HG03066 (cell line): ENCODE results near the gene FKBP10.
"Not testable (repeated sequence)": the region's sequence is repeated elsewhere in the genome, so short reads cannot be mapped to it uniquely, and the experiment has no call there.

ENCODE experiments used
- ATAC-seq: cut with Tn5 transposase; IDR thresholded peaks from one replicate; pipeline ENCODE4 v1.9.1; 2021; ENCODE audit warnings: low read depth; ENCODE audit not compliant: unreplicated experiment

The FKBP10 gene

GRCh38 chr17:41812381-41813151 lies at the start of gene FKBP10:
Gene FKBP10 (plus strand): TSS chr17:41813004. CDS start chr17:41813035, 31 bp downstream.
- no peak for ATAC-seq

- no peak for ATAC-seq
These were observed 49.5 kb upstream of the FKBP10 start for GRCh38 chr17:41763327-41763726.

DNA sequence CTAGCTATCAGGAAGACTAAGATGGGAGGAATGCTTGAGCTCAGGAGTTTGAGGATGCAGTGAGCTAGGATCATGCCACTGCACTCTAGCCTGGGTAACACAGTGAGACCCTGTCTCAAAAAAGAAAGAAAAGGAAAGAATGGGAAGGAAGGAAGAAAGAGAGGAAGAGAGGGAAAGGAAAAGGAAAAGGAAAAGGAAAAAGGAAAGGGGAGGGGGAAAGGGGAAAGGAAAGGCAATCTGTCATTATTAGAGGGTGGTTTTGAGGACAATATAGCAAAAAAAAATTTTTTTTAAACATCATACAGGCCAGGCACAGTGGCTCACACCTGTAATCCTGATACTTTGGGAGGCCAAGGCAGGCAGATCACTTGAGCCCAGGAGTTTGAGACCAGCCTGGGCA lies 46.7 kb upstream of the FKBP10 start:
- no peak for ATAC-seq

DNA sequence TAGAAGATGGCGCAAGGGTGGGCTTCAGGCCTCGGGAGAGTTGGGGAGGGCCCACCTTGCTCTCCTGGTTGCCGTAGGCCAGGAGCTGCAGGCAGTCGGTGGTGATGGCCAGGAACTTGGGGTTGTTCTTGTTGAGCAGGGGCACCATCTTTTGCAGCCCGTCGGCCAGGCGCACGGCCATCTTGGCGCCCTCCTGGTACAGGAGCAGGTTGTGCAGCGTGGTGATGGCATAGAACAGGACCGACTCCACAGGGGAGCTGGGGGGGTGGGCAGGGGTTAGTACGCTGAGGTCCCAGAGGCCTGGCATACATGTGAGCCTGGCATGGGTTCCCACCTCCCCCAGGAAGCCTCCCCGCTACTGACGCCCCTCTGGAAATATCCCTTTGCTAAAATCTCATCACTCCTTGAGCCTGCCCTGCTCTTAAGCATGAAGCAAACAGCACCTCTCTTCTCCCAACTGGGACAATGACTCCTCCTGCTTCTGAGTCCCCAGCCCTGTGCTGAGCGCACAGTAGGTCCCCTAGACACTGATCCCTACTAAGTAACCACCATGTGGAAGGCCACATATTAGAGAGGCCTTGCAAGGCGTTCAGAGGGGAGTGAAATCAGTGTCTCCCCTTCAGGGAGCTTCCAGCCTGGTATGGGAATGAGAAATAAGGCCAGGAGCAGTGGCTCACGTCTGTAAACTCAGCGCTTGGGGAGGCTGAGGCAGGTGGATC lies 45.3 kb upstream of the FKBP10 start:
- ATAC-seq = no peak

DNA sequence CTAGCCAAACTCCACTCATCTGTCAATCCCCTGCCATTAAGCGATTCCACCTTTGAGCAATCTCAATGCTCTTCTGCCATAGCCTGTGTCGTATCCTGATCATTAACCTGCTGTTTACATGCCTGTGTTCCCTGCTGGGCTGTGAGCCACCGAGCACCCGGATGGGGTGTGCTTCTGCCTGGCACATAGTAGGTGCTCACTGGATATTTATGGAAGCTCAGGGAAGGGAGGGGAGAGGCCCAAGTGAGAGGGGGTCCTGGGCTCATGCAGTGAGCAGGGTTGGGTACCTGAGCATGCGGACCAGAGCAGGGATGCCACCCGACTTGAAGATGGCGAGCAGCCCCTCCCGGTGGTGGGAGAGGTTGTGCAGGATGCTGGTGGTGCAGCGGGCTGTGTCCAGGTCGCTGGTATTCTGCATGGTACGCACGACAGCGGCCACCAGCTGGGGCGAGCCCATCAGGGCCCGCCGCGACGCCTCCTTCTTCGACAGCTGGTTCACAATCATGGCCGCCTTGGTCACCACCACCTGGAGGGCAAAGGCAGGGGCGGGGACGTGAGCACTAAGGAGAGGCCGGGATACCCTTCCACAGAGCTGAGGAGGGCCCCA lies 44.0 kb upstream of the FKBP10 start:
- ATAC-seq = no peak

- ATAC-seq = no peak
These were observed 43.4 kb upstream of the FKBP10 start for GRCh38 chr17:41769346-41769862.

DNA sequence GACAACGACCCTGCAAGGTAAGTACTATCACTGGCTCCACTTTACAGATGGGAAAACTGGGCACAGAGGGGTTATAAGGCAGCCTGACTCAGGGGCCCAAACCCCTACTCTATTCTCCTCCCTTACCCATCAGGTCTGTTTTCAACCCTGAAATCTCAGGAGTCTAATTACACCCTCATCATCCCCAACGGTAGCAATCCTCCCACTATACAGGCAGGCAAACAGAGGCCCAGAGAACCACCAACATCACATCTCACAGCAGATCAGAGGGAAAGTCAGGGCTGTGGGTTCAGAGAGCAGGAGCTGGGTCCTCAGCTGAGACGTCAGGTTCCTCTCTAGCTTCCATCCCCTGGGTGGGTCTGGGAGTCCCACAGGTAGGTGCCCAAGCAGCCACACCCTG lies 42.8 kb upstream of the FKBP10 start:
- no peak for ATAC-seq

DNA sequence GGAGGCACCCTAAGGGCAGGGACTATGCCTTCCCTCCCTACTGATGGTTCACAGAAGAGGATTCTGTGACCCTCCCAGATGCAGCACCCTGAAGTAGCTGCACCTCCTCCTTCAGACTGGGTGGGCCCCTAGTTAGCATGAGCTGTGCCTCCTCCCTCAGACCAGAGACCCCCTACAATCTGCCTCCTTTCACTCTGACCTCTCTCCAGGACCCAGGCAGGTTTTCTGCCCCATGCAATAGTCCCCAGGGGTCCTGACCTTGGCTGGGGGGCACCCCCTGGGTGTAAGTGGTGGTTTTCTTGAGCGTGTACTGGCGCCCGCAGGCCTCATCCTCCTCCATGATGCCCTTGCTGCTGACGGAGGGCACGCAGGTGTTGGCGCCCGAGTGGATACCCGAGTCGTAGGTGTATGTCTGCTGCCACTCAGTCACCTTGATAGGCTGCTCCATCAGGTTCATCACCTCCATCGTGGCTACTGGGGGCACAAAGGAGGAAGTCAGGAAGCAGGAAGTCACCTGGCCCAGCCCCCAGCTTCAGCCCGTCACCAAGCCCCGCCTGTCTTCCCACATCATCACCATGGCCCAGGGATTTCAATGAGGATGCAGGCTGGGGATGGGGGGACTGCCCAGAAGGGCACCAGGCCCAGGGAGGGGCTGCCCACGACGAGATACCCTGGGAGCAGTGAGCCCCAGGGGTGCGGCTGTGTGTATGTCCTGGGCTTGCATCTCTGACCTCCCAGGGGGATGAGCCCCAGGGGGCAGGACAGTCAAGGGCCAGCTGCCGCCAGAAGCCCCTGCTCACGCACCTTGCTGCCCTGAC lies 41.2 kb upstream of the FKBP10 start:
- ATAC-seq = no peak

DNA sequence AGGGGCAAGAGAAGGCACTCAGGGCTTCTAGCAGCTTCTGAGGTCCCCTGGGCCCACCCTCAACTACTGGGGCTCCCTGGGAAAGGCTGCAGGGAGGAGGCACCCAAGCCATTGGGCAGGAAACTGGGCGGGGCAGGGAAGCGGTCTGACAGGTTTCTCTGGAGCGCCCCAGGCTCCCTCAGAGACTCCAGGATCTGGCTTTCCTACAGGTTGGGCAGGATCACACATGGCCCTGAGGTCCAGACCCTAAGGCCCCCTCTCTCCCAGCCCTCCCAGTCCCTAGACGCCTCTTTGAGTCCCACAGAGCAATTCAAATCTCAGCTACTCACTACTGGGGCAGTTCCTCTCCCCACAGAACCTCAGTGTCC lies 40.6 kb upstream of the FKBP10 start:
- no peak for ATAC-seq

DNA sequence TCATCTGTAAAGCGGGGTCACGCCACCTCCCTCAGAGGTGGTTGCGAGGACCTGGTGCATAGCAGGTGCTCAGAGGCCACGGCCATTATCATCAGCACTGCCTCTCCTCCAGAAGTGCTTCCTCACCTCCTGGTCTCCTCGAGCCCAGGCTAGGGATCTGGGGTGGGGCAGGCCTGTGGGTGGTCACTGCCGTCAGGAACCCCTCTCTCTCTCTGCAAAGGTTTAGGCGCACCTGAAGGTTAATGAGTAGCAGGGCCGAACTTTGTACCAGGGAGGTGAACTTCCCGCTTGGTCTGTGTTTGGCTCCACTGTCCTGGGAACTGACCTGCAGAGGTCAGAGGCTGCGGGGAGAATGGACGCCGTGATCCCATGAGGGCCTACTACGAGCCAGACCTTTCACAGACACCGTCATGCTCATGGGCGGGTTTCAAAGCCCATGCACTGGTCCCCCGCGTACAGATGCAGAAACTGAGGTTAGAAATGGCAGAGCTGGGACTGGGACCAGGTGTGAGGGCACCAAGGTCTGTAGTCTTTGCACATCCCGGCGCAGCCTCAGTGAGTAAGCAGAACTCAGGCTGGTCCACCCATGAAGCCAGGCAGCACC lies 40.1 kb upstream of the FKBP10 start:
- no peak for ATAC-seq

- no peak for ATAC-seq
These were observed 39.6 kb upstream of the FKBP10 start for GRCh38 chr17:41773190-41773588.

DNA sequence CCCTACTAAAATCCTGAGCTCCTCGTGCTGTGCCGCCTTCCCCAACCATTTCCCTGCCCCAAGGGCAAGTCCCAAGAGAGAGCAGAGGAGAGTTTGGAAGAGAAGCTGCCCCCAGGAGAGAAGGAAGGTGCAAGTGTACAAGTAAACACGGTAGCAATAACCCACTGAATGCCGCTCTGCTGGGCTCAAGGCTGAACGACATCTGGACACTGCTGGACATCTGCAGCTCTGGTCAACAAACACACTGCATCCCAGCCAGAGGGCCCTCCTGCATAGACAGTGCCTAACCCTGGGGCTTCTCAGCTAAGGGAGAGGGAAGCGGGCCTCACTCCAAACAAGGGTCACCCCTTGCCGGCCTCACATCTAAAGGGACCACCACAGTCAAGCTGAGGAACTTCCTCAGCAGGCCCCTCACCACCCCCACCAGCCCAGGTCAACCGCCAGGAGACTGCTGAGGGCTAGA lies 39.0 kb upstream of the FKBP10 start:
- ATAC-seq = no peak

- ATAC-seq = no peak
These were observed 37.2 kb upstream of the FKBP10 start for GRCh38 chr17:41775394-41776226.

DNA sequence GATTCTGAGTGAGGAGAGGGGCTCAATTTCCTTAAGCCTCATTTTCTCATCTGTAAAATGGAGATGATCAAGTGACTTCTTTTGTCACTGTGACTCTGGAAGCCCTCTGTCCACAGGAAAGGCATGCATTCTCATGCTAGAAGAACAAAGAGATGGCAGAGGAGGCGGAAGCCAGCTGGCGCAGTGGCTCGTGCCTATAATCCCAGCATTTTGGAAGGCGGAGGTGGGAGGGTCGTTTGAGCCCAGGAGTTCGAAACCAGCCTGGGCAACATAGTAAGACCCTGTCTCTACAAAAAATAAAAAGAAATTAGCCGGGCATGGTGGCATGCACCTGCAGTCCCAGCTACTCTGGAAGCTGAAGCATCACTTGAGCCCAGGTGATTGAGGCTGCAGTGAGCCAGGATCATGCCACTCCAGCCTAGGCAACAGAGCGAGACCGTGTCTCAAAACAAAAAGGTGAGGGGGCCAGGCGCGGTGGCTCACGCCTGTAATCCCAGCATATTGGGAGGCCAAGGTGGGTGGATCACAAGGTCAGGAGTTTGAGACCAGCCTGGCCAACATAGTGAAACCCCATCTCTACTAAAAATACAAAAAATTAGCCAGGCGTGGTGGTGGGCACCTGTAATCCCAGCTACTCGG lies 36.4 kb upstream of the FKBP10 start:
- ATAC-seq = not testable (repeated sequence)

DNA sequence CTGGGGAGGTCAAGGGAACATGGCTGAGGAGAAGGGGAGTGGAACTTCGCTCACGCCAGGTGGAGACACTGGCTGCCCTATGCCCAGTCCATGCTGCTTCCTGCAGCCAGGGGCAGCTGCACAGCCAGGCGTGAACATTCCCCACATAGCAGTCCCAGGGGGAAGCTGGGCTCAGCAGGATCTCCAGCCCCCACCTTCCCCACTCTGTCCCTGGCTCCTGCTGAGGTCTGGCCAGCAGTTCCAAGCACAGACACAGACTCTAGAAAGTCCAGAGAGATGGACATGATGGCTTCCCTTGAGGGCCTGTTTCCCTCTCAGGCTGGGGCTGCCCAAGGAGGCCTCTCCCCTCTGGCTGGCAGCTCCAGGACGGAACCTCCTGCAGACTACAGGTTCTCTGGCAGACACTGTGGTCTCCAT lies 35.6 kb upstream of the FKBP10 start:
- ATAC-seq = no peak

- ATAC-seq = no peak
These were observed 35.1 kb upstream of the FKBP10 start for GRCh38 chr17:41777574-41778188.

- no peak for ATAC-seq
These were observed 32.9 kb upstream of the FKBP10 start for GRCh38 chr17:41779954-41780353.

GRCh38 chr17:41781404-41782110 lies 31.2 kb upstream of the FKBP10 start:
- no peak for ATAC-seq
